Measurements from ENCODE around the gene NCR2. TPM values are rescaled to one million over a fixed set of nuclear protein-coding genes. Genes with fewer than 3 reads are reported as not detected.

NCR2 gene
- total and polyA plus RNA-seq, 2 of the 13 experiments (the other 11 are each of a cell fraction or from before 2014, with no cell fraction given), result not detected

DNA sequence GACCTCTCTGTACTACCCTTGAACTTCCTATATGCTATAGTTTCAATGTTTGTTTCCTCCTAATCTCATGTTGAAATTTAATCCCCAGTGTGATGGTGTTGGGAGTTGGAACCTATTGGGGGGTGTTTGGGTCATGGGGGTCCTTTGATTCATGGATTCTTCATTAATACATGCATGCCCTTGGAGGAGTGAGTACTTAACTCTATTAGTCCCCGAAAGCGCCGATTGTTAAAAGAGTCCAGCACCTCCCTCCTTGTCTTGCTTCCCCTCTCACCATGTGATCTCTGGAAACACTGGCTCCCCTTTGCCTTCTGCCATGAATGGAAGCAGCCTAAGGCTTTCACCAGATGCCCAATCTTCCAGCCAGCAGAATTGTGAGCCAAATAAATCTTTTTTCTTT lies 31.7 kb downstream of the NCR2 start:
- in situ Hi-C loops (cut with HindIII; ENCODE audit: extremely low pct_ligation_motif_present, low pct_unique_long_range_greater_than_20kb) (loop anchor here (25.0 kb wide), 1 partner anchor 670 kb away; no protein-coding TSS in a partner anchor), intact Hi-C loops (cut with micrococcal nuclease; ENCODE audit: unreplicated experiment) (loop anchor here (1.0 to 5.0 kb wide), 4 partner anchors 180 to 675 kb away; partner anchors contain the start of genes FOXP4 and TOMM6)
- no peak for FAIRE-seq
- DNase-seq (ENCODE audit: low spot score), result no peak
- 89% methylated on average over 3 of the region's 3 CpGs for WGBS (ENCODE audit: low lambda C conversion rate)
- TF ChIP-seq ZNF33B (CRISPR knock-in tag; IDR thresholded peaks at IDR 0.05) (no peak), ZNF589 (CRISPR knock-in tag; conservative IDR thresholded peaks at IDR 0.05) (no peak), RBM22 (optimal IDR thresholded peaks at IDR 0.05; ENCODE audit: low read length) (no peak), ZNF441 (CRISPR knock-in tag; IDR thresholded peaks at IDR 0.05; ENCODE audit: borderline replicate concordance) (no peak), ZC3H13 (CRISPR knock-in tag; IDR thresholded peaks at IDR 0.05) (no peak), NBN (conservative IDR thresholded peaks at IDR 0.05) (no peak), ZNF333 (CRISPR knock-in tag; IDR thresholded peaks at IDR 0.05; ENCODE audit: borderline replicate concordance) (no peak), ZNF788 (CRISPR knock-in tag; IDR thresholded peaks at IDR 0.05; ENCODE audit: borderline replicate concordance) (no peak)
- Histone ChIP-seq H2AFZ (ENCODE audit: low read length) (no peak overlapping the region), H3K27ac (ENCODE audit: extremely low read length, insufficient read depth, low read length) (no peak overlapping the region), H3K79me2 (ENCODE audit: insufficient read depth, low read length) (no peaks in the 10 kb centered on the region), H3K36me3 (replicated peaks in 1 of 2; ENCODE audit: control insufficient read depth in 1 of 2, insufficient read depth in 2 of 2, low read length in 2 of 2) (no peaks in the 10 kb centered on the region), H3K9me3 (ENCODE audit: low read length) (no peaks in the 10 kb centered on the region), H3K4me2 (ENCODE audit: low read depth, low read length) (no peak overlapping the region), H3K27me3 (ENCODE audit: control insufficient read depth in 1 of 2, insufficient read depth in 2 of 2, low read length in 2 of 2) (peaks cover 1 to 9% of the 10 kb centered on the region in 2 experiments; a peak in 3 of 5 replicates), H3K4me3 (replicated peaks in 1 of 3; ENCODE audit: insufficient read depth in 1 of 3, low read depth in 2 of 3, low read length in 3 of 3) (no peak overlapping the region), H3K9ac (ENCODE audit: insufficient read depth, low read depth, low read length) (no peak overlapping the region), H3K4me1 (ENCODE audit: insufficient read depth, low read length) (peaks cover 1% of the 10 kb centered on the region), H4K20me1 (ENCODE audit: insufficient read depth, low read length) (no peaks in the 10 kb centered on the region)
- ATAC-seq, result no peak
- POLR2A ChIA-PET, result no interaction called here
- CTCF ChIA-PET (ENCODE audit: low intra/inter-chr PET ratio, low total read pairs), result interaction anchor here (1.1 to 6.6 kb wide), 7 partner anchors 57 to 420 kb away, joined by 3 to 154 read pairs (median 15); partner anchors contain the start of gene TOMM6
- BruUV-seq (replicated peaks), result no TSS peak

DNA sequence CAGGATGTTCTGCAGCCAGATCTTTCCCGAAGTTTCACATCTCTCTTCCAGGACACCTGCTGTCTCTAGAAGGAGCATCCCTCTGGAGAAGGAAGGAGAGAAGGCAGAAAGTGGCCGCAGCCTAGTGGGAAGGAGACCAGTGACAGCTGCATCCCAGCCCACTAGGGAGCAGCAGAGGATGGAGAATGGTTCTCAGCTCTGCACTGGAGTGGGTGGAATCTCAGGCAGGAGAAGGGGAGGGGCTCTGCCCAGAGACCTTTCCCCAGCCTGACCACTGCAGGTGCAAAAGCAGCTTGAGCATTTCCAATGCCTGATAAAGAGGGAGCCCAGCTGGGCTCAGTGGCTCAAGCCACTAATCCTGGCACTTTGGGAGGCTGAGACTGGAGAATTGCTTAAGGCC lies 32.3 kb downstream of the NCR2 start:
- FAIRE-seq, result peak; percentile 92
- H4K20me1 ChIP-seq (ENCODE audit: insufficient read depth, low read length), result no peaks in the 10 kb centered on the region
- BruUV-seq (replicated peaks), result no TSS peak
- peaks cover 8% of the 10 kb centered on the region for H3K4me1 ChIP-seq (ENCODE audit: insufficient read depth, low read length)
- H3K36me3 ChIP-seq (replicated peaks in 1 of 2; ENCODE audit: control insufficient read depth in 1 of 2, insufficient read depth in 2 of 2, low read length in 2 of 2), result no peaks in the 10 kb centered on the region
- DNase-seq (ENCODE audit: low spot score), result peak; percentile 78
- no peak overlapping the region for H2AFZ ChIP-seq (ENCODE audit: low read length)
- peaks cover 0 to 15% of the 10 kb centered on the region in 2 experiments; a peak in 4 of 5 replicates for H3K27me3 ChIP-seq (ENCODE audit: control insufficient read depth in 1 of 2, insufficient read depth in 2 of 2, low read length in 2 of 2)
- no peaks in the 10 kb centered on the region for H3K9me3 ChIP-seq (ENCODE audit: low read length)
- H3K4me3 ChIP-seq (replicated peaks in 1 of 3; ENCODE audit: insufficient read depth in 1 of 3, low read depth in 2 of 3, low read length in 3 of 3), result no peak overlapping the region
- ChIA-PET CTCF (ENCODE audit: low intra/inter-chr PET ratio, low total read pairs) (interaction anchor here (1.1 to 6.6 kb wide), 9 partner anchors 57 to 420 kb away, joined by 3 to 154 read pairs (median 6); partner anchors contain the start of gene TOMM6), POLR2A (no interaction called here)
- in situ Hi-C loops (cut with HindIII; ENCODE audit: extremely low pct_ligation_motif_present, low pct_unique_long_range_greater_than_20kb), result loop anchor here (25.0 kb wide), 1 partner anchor 670 kb away; no protein-coding TSS in a partner anchor
- H3K9ac ChIP-seq (ENCODE audit: insufficient read depth, low read depth, low read length), result no peak overlapping the region
- intact Hi-C loops (cut with micrococcal nuclease; ENCODE audit: unreplicated experiment), result loop anchor here (1.0 to 5.0 kb wide), 4 partner anchors 180 to 675 kb away; partner anchors contain the start of genes FOXP4 and TOMM6
- no peak overlapping the region for H3K4me2 ChIP-seq (ENCODE audit: low read depth, low read length)
- peak; percentile 94 for ATAC-seq
- H3K27ac ChIP-seq (ENCODE audit: extremely low read length, insufficient read depth, low read length), result no peak overlapping the region
- WGBS (ENCODE audit: low lambda C conversion rate), result 0% methylated on average over 2 of the region's 2 CpGs
- H3K79me2 ChIP-seq (ENCODE audit: insufficient read depth, low read length), result no peaks in the 10 kb centered on the region
- TF ChIP-seq HDAC6 (IDR thresholded peaks at IDR 0.05; ENCODE audit: low read depth, low read length), result no peak
- TF ChIP-seq CBX1 (IDR thresholded peaks at IDR 0.05; ENCODE audit: low read depth), result peak; percentile 38
- TF ChIP-seq, protein P1, sequence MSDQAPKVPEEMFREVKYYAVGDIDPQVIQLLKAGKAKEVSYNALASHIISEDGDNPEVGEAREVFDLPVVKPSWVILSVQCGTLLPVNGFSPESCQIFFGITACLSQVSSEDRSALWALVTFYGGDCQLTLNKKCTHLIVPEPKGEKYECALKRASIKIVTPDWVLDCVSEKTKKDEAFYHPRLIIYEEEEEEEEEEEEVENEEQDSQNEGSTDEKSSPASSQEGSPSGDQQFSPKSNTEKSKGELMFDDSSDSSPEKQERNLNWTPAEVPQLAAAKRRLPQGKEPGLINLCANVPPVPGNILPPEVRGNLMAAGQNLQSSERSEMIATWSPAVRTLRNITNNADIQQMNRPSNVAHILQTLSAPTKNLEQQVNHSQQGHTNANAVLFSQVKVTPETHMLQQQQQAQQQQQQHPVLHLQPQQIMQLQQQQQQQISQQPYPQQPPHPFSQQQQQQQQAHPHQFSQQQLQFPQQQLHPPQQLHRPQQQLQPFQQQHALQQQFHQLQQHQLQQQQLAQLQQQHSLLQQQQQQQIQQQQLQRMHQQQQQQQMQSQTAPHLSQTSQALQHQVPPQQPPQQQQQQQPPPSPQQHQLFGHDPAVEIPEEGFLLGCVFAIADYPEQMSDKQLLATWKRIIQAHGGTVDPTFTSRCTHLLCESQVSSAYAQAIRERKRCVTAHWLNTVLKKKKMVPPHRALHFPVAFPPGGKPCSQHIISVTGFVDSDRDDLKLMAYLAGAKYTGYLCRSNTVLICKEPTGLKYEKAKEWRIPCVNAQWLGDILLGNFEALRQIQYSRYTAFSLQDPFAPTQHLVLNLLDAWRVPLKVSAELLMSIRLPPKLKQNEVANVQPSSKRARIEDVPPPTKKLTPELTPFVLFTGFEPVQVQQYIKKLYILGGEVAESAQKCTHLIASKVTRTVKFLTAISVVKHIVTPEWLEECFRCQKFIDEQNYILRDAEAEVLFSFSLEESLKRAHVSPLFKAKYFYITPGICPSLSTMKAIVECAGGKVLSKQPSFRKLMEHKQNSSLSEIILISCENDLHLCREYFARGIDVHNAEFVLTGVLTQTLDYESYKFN (CRISPR knock-in tag; conservative IDR thresholded peaks at IDR 0.05), result 0 out of 2 replicates have a peak, but pooled peaks have one; percentile 16
- TF ChIP-seq NRL (CRISPR knock-in tag; IDR thresholded peaks at IDR 0.05; ENCODE audit: borderline replicate concordance), result no peak
- no peak for TF ChIP-seq MAFF (IDR thresholded peaks at IDR 0.05; ENCODE audit: low read depth, low read length)
- TF ChIP-seq SKI (IDR thresholded peaks at IDR 0.05; ENCODE audit: partially characterized antibody), result no peak
- TF ChIP-seq CCAR2 (optimal IDR thresholded peaks at IDR 0.05; ENCODE audit: low read depth, low read length), result peak; percentile 39
- no peak for TF ChIP-seq MYC (CRISPR knock-in tag; IDR thresholded peaks at IDR 0.05; ENCODE audit: borderline replicate concordance)
- peak; percentile 55; the same call in 1 of the 2 replicates for TF ChIP-seq EED (CRISPR knock-in tag; IDR thresholded peaks at IDR 0.05)

Data from HepG2 (cell line).